Inflammatory macrophage (primary cell): ENCODE data around the gene LYZL6.
A peak's percentile ranks its signal among the peaks of the same experiment; 100 is the strongest.
"Not testable (repeated sequence)": the region's sequence is repeated elsewhere in the genome, so short reads cannot be mapped to it uniquely, and the experiment has no call there.

Experiments used
- DNase-seq, 2 donors: peaks; one replicate each; pipeline ENCODE4 v3.0.0-alpha.2; 2020 to 2022

The LYZL6 gene

DNA sequence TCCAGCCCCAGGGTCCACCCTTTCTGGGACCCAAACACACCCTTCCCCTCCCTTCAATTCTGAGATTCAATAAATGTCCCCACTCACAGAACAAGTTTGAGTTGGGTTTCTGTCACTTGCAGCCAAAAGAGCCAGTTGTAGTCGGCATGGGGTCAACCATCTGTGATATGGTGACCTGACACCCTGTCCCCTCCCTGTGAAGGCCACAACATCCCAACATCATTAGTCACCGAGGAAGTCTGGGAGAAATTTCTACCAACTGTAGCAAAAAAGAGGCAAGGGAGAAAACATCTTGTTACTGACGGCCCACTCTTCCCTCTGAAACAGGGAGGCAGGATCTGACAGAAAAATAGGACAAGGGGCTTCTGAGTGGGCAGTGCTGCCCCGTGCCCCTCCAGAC lies 638 bp upstream of the LYZL6 start:
- no peak for DNase-seq

DNA sequence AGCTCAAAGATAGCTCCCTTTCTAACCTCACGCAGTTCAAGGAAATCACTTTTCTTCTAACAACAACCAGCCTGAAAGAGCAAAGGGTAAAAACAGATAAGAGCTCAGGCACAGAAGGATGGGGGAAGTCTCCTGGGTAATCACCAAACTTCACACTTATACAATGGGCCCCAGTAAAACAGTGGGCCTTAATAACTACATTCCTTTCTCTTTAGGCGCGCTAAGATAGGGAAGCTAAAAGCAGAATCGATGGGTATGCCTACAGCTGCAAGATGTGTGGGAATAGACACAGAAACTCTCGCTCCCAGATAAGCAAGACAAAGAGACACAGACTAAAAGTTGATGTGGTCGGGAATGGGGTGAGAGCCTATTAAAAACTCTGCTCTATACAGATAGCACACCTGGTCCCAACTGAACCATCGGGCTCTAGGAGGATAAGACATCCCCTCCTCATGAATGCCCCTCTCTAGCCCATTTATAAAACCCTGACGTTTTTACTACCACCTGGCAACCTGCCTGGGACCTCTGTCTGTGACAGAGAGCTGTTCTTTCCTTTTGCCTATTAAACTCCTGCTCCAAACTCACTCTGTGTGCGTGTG lies 826 bp downstream of the LYZL6 start:
- no peak for DNase-seq

DNA sequence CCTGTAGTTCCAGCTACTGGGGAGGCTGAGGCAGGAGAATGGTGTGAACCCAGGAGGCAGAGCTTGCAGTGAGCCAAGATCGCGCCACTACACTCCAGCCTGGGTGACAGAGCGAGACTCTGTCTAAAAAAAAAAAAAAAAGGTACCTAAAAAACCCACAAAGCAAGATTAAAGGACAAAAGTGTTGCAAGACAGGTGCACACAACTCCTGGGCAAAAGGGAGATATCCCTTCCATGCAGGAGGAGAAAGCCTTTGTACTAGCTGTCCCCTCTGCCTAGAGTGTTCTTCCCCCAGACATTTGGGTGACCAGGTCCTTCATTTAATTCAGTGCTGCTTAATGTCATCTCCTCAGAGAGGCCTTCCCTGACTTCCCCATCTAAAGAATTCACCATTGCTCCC lies 5.0 kb downstream of the LYZL6 start:
- DNase-seq, result not testable (repeated sequence)

- DNase-seq, result no peak
Measured at GRCh38 chr17:35936063-35936462, 7.5 kb downstream of the LYZL6 start.

DNA sequence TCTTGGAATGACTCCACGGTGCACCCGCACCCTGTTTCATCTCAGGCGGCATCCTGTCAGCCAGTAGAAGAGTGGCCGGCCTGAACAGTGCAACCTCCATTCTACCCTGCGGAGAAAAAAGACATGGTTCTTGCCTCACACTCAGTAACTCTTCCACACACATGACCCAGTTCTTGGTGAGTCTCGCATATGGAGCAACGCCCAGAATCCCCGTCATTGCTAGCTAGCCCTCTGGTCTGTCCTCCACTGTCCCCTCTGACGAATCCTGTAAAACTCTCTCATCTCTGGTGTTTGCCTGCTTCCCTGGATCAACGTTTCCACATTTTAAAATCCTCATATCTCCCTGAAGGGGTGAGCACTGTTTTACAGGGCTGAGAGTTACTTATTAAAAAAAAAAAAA lies 8.8 kb downstream of the LYZL6 start:
- DNase-seq, result no peak

- no peak for DNase-seq
Measured at GRCh38 chr17:35932586-35932985, 10.9 kb downstream of the LYZL6 start.

- DNase-seq, result no peak
Measured at GRCh38 chr17:35931794-35932425, 11.6 kb downstream of the LYZL6 start.

DNA sequence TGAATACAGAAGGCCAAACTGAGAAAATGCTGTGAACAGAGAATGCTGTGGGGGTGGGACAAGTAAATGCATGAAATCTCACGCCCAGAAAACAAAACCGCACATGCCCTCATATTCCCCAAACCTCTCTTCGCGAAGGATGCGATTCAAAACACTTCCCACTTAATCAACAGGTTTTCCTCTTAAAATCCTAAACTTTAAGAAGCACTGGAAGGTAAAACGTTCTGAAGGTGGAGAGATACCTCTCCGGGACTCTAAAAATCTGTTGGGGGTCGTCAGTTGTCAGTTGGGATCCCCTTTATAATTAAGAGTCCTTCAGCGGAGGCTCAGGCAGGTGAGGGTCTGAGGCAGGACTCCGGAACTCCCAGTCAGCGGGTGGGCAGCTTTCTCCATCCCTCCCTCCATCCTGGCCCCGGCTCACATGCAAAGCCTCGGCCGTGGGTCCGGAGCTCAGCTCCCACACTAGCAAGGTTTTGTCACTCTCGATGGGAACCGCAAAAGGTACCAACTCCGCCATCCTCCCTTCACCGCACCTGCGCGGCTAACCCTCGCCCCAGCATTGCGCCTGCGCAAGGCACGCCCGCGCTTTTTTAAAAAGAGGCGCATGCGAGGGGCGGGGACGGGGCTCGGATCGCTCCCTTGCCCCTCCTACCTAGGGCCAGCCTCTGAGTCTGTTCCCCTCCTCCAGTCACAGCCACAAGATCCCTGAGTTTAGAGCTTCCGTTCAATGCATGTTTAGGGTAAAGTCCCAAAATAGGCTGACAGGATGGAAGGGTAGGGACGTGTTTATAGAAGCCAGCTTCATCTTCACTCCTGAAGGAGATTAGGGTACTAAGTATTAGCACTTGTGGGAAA lies 13.1 kb downstream of the LYZL6 start, which contains the start of gene RDM1:
Gene RDM1, minus strand, starts transcription at position 563 of the 855 bp plus-strand sequence. Its CDS starts 46 bp downstream, at position 517.
- DNase-seq, result peak; percentile 68 to 75

GRCh38 chr17:35927714-35928113 lies 15.8 kb downstream of the LYZL6 start:
- no peak for DNase-seq

DNA sequence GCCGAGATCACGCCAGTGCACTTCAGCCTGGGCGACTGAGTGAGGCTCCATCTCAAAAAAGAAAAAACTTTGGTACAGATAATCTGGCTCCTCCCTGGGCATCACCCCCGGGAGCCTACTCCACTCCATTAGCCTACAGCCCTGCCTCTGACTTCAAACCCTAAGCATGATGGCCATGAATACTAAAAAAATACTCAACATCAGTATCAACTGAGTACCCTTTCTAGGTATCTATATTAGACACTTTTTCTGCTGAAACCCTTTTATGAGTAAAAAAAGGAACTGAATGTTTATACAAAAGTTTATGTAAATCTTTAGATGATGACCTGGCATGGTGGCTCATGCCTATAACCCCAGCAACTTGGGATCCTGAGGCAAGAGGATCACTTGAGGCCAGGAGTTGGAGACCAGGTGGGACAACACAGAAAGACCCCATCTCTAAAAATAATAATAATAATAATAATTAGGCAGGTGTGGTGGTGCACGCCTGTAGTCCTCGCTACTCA lies 19.9 kb downstream of the LYZL6 start:
- no peak for DNase-seq

GRCh38 chr17:35920229-35920628 lies 23.3 kb downstream of the LYZL6 start:
- no peak for DNase-seq

DNA sequence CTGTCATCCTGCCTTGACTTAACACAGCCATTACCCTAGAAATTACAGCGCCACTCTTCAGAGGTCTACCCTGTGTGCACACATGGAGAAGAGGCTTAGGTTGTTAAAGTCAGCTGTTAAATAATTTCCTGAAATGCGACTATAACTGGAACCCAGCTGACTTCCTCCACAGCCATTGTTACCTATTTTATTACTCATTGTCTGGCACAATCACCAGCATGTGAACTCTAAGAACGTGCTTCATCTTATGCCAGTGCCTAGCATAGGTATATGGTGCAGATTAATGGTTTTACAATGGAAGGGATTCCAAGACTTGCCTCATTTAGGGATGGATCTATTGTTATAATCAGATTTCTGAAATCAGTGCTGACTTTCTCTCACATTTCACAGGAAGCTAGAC lies 24.8 kb downstream of the LYZL6 start:
- peak in 1 of 2 donors; percentile 3 for DNase-seq

- no peak for DNase-seq
Measured at GRCh38 chr17:35917519-35918213, 25.8 kb downstream of the LYZL6 start.

DNA sequence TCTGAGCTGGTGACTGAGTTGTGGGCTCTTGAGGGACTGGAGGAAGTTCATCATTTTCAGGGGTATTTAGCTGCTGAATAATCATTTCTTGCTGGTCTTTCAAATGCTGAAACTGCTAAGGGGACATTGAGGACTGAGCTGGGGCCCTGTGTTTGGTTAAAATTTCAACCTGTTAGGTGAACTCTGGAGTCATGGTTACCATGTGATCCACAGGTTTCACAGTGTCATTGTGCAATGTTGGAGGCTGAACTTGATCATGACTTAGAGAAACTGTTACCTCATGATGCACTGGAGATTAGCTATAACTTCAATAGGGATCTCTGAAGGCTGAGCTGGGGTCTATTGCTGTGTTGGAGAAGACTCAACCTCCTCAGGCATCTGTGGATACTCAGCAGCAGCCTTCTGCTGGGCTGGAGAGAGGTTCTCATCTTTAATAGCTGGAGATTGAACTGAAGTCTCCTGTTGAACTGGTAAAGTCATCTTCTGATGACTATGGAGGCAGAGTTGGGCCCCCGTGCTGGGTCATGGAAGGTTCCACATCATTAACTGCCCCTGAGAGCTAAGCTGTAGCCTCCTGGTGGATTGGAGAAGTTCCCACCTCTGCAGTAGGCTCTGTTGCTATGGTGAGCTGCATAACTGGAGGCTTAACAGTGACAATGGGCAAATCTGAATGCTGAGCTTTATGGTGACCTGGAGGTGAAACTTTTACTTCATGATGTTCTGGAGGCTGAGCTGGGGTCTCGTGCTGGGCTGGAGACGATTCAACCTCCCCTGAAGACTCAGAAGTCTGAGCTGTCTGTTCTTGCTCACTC lies 28.2 kb downstream of the LYZL6 start:
- DNase-seq, result peak in 1 of 2 donors; percentile 24

DNA sequence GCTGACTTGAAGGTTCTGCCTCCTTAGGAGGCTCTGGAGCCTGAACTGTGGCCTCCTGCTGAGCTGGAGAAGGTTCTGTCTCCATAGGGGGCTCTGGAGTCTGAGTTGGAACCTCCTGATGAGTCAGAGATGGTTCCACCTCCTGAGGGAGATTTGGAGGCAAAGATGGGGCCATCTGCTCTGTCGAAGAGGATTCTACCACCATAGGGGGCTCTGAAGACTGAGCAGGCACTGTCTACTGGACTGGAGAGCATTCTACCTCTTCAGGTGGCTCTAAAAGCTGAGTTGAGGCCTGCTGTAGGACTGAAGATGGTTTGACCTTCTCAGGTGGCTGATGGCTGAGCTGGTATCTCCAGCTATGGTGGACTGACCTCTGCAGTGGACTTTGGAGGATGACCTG lies 29.2 kb downstream of the LYZL6 start:
- no peak for DNase-seq

DNA sequence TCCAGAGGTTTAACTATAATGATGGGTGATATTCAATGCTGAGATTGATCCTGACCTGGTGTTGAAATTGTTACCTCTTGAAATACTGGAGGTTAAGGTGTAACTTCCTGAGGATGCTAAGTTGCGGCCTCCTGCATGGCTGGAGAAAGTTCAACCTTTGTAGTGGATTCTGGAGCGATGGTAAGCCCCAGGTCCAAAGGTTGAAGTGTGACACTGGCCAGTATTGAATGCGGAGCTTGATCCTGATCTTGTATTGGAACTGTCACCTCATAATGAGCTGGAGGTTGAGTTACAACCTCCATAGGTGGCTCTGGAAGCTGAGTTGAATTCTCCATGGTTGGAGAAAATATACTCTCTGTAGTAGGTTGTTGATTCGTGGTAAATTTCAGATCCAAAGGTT lies 29.9 kb downstream of the LYZL6 start:
- DNase-seq, result no peak

GRCh38 chr17:35912942-35913341 lies 30.6 kb downstream of the LYZL6 start:
- DNase-seq, result no peak

- no peak for DNase-seq
Measured at GRCh38 chr17:35912339-35912912, 31.1 kb downstream of the LYZL6 start.

GRCh38 chr17:35909408-35909807 lies 34.1 kb downstream of the LYZL6 start:
- DNase-seq, result no peak

DNA sequence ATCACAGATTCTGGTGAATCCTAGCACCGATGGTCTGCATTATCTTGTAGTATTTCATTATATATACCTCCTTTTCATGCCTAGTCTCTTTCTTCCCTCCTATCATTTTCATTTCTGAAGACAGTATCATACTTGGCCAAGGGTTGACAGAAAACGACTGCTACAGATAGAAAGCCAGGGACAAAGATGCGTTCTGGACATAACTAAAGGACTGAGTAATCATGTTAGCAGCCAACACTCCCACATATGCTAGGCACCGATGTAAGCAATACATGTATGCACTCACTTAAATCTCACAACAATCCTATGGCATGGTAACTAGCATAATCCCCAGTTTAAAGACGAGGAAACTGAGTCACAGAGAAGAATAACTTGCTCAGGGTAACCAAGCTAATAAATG lies 35.8 kb downstream of the LYZL6 start:
- DNase-seq, result no peak

GRCh38 chr17:35906926-35907637 lies 36.4 kb downstream of the LYZL6 start:
- DNase-seq, result no peak
